ENCODE measurements around the gene CTIF. TPM values are rescaled to one million over a fixed set of nuclear protein-coding genes. Genes with fewer than 3 reads are reported as not detected.

The CTIF gene
- total RNA-seq, 1 experiment from 2014 or later = 26.5 TPM

DNA sequence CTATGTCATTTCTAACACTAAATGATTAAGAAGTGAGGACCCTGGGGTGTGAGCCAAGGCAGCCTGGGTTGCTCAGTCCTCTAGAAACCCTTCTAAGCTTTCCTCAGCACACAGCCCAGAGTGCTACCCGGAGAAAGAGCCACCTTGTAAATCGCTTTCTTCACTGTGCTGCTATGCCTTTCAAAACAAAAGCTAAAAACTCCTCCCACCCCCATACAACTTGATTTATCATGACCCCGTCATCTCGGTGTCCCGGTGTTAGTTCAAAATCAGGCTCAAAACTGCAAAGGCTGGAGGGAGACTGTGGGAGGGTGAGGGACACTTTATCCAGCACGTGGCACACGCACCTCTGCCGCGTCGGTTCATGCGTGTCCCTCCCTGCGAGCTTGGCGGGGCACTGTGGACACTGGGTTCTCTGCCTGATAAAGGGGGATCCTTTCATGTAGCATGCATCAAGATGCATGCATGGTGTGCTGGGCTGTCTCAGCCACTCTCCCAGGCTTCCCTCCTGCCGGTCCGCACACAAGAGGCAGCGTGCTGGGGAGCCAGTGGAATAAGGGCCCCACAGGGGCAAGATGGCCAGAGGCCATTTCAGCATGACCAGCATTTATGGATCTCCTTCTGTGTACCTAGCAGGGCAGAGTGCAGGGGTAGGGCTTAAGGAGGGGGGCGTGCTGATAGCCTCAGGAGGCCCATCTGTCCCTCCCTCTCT, 241.5 kb downstream of the CTIF start:
- BruUV-seq (replicated peaks) = no TSS peak
- H3K27ac ChIP-seq (ENCODE audit: low read length) = no peak overlapping the region
- CTCF ChIA-PET = interaction anchor here (0.7 kb wide), 1 partner anchor 390 kb away, joined by 3 read pairs; no protein-coding TSS in a partner anchor

GRCh38 chr18:48780913-48781162, 242.0 kb downstream of the CTIF start:
- peaks cover 6% of the 10 kb centered on the region; the same call in 1 of the 2 replicates for H3K4me1 ChIP-seq (ENCODE audit: control insufficient read depth, insufficient read depth, low read length)
- H3K27me3 ChIP-seq (ENCODE audit: control insufficient read depth, insufficient read depth, low read length) = no peaks in the 10 kb centered on the region
- ATAC-seq (no peak), DNase-seq (ENCODE audit: low read depth, low spot score) (no peak)
- POLR2A ChIA-PET = no interaction called here
- TF ChIP-seq REST (IDR thresholded peaks at IDR 0.05; ENCODE audit: insufficient read depth in 1 of 2, low read depth in 2 of 2, low read length in 1 of 2) (no peak), TCF7L2 (IDR thresholded peaks at IDR 0.05; ENCODE audit: low read depth, low read length) (no peak), SIN3A (IDR thresholded peaks at IDR 0.05; ENCODE audit: borderline replicate concordance, insufficient read depth, low read depth, low read length) (no peak), POLR2AphosphoS5 (IDR thresholded peaks at IDR 0.05; ENCODE audit: low read depth, low read length) (no peak), CTCF (IDR thresholded peaks at IDR 0.05) (no peak)
- H3K9me3 ChIP-seq (ENCODE audit: control insufficient read depth, insufficient read depth, low read depth, low read length) = no peaks in the 10 kb centered on the region
- no peak overlapping the region for H3K4me3 ChIP-seq (ENCODE audit: low read depth in 2 of 2, low read length in 2 of 2)
- H3K27ac ChIP-seq (ENCODE audit: low read length) = no peak overlapping the region
- no peaks in the 10 kb centered on the region for H3K36me3 ChIP-seq (ENCODE audit: control insufficient read depth, insufficient read depth, low read length)
- BruUV-seq (replicated peaks) = no TSS peak
- in situ Hi-C loops (cut with HindIII; ENCODE audit: low pct_unique_long_range_greater_than_20kb, low sequenced_read_pairs) (no loop called here), intact Hi-C loops (cut with micrococcal nuclease; ENCODE audit: unreplicated experiment) (loop anchor here (10.0 kb wide), 1 partner anchor 144 kb away; no protein-coding TSS in a partner anchor)
- CTCF ChIA-PET = no interaction called here

More for the DNA sequence above, 241.5 kb downstream of the CTIF start:
- H3K27me3 ChIP-seq (ENCODE audit: control insufficient read depth, insufficient read depth, low read length) = no peaks in the 10 kb centered on the region
- H3K4me1 ChIP-seq (ENCODE audit: control insufficient read depth, insufficient read depth, low read length) = peaks cover 6% of the 10 kb centered on the region; the same call in 1 of the 2 replicates
- no peaks in the 10 kb centered on the region for H3K9me3 ChIP-seq (ENCODE audit: control insufficient read depth, insufficient read depth, low read depth, low read length)
- DNase-seq (ENCODE audit: low read depth, low spot score) (no peak), ATAC-seq (no peak)
- intact Hi-C loops (cut with micrococcal nuclease; ENCODE audit: unreplicated experiment) = loop anchor here (10.0 kb wide), 1 partner anchor 144 kb away; no protein-coding TSS in a partner anchor
- TF ChIP-seq TCF7L2 (IDR thresholded peaks at IDR 0.05; ENCODE audit: low read depth, low read length) = no peak
- no peak for TF ChIP-seq POLR2AphosphoS5 (IDR thresholded peaks at IDR 0.05; ENCODE audit: low read depth, low read length)
- no peak for TF ChIP-seq CTCF (IDR thresholded peaks at IDR 0.05)
- TF ChIP-seq SIN3A (IDR thresholded peaks at IDR 0.05; ENCODE audit: borderline replicate concordance, insufficient read depth, low read depth, low read length) = no peak
- TF ChIP-seq REST (IDR thresholded peaks at IDR 0.05; ENCODE audit: insufficient read depth in 1 of 2, low read depth in 2 of 2, low read length in 1 of 2) = no peak
- in situ Hi-C loops (cut with HindIII; ENCODE audit: low pct_unique_long_range_greater_than_20kb, low sequenced_read_pairs) = no loop called here
- no peaks in the 10 kb centered on the region for H3K36me3 ChIP-seq (ENCODE audit: control insufficient read depth, insufficient read depth, low read length)
- H3K4me3 ChIP-seq (ENCODE audit: low read depth in 2 of 2, low read length in 2 of 2) = no peak overlapping the region
- POLR2A ChIA-PET = no interaction called here
